BE2C (cell line): Measurements from ENCODE around the gene CEP83.
A peak's percentile ranks its signal among the peaks of the same experiment; 100 is the strongest.
"Not testable (repeated sequence)": the region's sequence is repeated elsewhere in the genome, so short reads cannot be mapped to it uniquely, and the experiment has no call there.

ENCODE experiments used
- DNase-seq: peaks from one replicate; pipeline ENCODE4 v3.0.0-alpha.2; 2020
- H3K27me3 ChIP-seq: fragments of 250-450 bp; sonication (Bioruptor Pico); 2 replicates; pipeline ENCODE4 v1.5.1; 2020; ENCODE audit warnings: mild to moderate bottlenecking
- H3K36me3 ChIP-seq: fragments of 250-450 bp; sonication (Bioruptor Pico); 2 replicates; pipeline ENCODE4 v1.5.1; 2020; ENCODE audit warnings: mild to moderate bottlenecking
- H3K4me1 ChIP-seq: fragments of 250-450 bp; sonication (Bioruptor Pico); 2 replicates; pipeline ENCODE4 v1.5.1; 2020
- H3K4me3 ChIP-seq: 2 replicates; pipeline ENCODE4 v1.5.1; 2011; ENCODE audit warnings: low read depth, low read length
- H3K9me3 ChIP-seq: fragments of 250-450 bp; sonication (Bioruptor Pico); 2 replicates; pipeline ENCODE4 v1.5.1; 2020
- TF ChIP-seq, protein P1 (sequence below): IDR thresholded peaks from 2 replicates; pipeline ENCODE4 v1.5.1; 2012; ENCODE audit warnings: mild to moderate bottlenecking, low read depth, low read length

The CEP83 gene

DNA sequence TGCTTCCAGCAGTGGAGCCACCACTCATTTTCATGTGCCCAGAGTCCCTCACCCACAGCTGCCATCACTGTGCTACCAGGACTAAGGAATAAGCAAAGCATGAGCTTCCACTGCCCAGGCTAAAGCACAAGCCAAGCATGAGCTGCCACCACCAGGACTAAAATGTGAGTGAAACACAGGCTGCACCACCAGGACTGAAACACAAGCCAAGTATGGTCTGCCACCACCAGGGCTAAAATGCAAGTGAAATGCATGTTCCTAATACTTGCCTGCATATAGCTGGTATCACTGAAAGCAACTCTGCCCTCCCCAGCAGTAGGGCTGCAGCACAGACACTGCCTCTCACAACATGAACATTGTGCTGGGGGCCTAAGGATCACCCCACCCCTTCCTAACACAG, 30.0 kb downstream of the CEP83 start:
- Histone ChIP-seq H3K4me1 (no peaks in the 10 kb centered on the region), H3K27me3 (no peaks in the 10 kb centered on the region), H3K36me3 (no peaks in the 10 kb centered on the region), H3K9me3 (no peaks in the 10 kb centered on the region), H3K4me3 (no peak overlapping the region)
- DNase-seq = no peak
- TF ChIP-seq, protein P1, sequence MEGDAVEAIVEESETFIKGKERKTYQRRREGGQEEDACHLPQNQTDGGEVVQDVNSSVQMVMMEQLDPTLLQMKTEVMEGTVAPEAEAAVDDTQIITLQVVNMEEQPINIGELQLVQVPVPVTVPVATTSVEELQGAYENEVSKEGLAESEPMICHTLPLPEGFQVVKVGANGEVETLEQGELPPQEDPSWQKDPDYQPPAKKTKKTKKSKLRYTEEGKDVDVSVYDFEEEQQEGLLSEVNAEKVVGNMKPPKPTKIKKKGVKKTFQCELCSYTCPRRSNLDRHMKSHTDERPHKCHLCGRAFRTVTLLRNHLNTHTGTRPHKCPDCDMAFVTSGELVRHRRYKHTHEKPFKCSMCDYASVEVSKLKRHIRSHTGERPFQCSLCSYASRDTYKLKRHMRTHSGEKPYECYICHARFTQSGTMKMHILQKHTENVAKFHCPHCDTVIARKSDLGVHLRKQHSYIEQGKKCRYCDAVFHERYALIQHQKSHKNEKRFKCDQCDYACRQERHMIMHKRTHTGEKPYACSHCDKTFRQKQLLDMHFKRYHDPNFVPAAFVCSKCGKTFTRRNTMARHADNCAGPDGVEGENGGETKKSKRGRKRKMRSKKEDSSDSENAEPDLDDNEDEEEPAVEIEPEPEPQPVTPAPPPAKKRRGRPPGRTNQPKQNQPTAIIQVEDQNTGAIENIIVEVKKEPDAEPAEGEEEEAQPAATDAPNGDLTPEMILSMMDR = no peak

DNA sequence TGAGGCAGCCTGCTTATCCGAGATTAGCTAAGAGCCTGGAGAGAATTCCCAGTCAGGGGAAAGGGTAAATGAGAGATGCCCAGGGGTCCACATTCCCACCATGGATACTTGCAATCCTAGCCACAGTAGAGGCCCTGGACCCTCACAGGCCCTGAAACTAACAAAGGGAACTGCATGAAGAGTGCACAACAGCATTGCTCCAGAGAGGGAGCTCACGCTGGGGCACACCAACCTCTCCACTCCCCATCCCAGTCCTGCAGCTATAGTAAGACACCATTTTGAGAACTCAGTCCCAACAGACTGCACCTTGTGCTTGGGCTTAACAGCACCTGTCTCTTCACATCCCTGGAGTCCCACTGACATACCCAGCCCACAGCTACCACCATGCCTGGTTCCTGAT, 30.5 kb downstream of the CEP83 start:
- DNase-seq = no peak

DNA sequence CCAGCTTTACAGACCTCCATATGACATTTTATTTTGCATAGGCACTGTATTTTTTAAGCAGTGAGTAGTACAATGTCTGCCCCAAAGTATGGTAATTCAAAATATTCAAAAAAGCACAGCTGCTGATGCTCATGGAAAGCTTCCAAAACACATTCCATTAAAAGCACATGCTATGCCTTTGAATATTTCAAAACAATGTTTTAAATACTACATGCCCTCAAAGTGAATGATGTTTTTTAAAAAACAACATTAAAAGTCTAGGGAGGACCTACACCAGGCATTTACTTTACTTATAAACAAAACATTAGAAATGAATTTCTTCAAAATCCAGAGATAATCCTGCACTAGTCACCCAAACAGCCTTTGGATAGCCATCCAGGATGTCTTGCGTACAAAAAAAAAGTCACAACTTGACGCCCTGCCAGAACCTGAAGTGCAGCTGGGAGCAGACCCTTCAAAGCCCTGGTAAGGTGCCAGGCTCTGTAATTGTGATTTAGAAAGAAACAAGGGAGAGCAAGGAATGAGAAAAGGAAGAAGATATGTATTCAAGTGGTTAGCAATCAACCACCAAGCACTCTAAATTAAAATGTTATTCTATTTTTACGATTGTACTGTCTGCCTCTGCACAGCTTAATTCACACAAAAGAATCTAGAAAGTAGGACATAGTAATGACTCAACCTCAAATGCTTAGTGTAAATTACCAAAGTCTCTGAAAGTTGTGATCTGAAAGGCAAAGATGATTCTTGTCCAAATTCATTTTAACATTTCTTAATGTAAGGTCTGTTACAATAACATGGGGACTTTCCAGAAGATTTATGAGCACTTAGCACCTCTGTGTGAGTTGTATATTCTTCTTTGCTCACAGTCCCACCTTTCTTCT, 31.9 kb downstream of the CEP83 start:
- Histone ChIP-seq H3K27me3 (no peaks in the 10 kb centered on the region), H3K4me3 (no peak overlapping the region), H3K36me3 (peaks cover 5% of the 10 kb centered on the region; the same call in 1 of the 2 replicates), H3K9me3 (no peaks in the 10 kb centered on the region; the same call in 1 of the 2 replicates), H3K4me1 (no peaks in the 10 kb centered on the region)
- DNase-seq = peak; percentile 15
- TF ChIP-seq, protein P1 = no peak

More for the DNA sequence above, 30.5 kb downstream of the CEP83 start:
- Histone ChIP-seq H3K4me3 (no peak overlapping the region), H3K9me3 (no peaks in the 10 kb centered on the region), H3K27me3 (no peaks in the 10 kb centered on the region), H3K4me1 (no peaks in the 10 kb centered on the region), H3K36me3 (no peaks in the 10 kb centered on the region)
- TF ChIP-seq, protein P1 = no peak

DNA sequence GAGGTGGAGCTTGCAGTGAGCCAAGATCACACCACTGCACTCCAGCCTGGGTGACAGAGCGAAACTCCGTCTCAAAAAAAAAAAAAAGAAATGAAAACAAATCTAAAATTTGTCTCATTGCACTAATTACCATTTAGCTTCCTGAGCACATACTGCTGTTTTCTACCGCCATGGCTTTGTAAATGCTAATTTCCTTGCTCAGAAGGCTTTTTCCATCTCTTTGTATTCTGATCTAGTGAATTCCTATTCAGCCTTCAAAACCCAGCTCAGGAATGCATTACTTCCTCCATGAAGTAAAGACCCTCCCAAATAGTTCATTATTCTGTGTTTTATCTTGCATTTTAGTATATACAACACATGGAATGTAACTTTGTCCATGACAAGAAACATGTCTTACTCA, 33.6 kb downstream of the CEP83 start:
- H3K9me3 ChIP-seq = no peaks in the 10 kb centered on the region; the same call in 1 of the 2 replicates
- no peaks in the 10 kb centered on the region for H3K4me1 ChIP-seq
- no peaks in the 10 kb centered on the region for H3K27me3 ChIP-seq
- H3K36me3 ChIP-seq = peaks cover 5% of the 10 kb centered on the region; the same call in 1 of the 2 replicates
- no peak for DNase-seq
- TF ChIP-seq, protein P1 = no peak
- H3K4me3 ChIP-seq = no peak overlapping the region

DNA sequence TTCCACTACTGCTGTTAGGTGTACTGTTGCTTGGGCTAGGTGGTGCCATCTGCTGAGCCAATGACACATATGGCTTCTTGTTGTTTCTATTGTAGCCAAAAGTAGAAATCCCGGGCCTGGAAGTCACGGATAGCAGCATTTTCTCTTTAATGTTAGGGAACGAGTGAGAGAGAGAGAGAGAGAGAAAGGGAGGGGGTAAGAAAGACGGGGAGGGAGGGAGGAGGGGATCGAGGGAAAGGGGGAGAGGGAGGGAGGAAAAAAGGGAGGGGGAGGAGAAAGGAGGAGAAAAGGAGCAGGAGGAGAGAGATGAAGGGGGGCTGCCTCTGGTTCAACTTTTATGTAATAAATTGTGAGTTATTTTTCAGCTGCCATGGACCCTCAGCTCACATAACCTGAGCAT, 34.8 kb downstream of the CEP83 start:
- not testable (repeated sequence) for H3K36me3 ChIP-seq, H3K27me3 ChIP-seq, H3K9me3 ChIP-seq, H3K4me1 ChIP-seq, DNase-seq
- H3K4me3 ChIP-seq = peak overlapping the region; percentile 37

DNA sequence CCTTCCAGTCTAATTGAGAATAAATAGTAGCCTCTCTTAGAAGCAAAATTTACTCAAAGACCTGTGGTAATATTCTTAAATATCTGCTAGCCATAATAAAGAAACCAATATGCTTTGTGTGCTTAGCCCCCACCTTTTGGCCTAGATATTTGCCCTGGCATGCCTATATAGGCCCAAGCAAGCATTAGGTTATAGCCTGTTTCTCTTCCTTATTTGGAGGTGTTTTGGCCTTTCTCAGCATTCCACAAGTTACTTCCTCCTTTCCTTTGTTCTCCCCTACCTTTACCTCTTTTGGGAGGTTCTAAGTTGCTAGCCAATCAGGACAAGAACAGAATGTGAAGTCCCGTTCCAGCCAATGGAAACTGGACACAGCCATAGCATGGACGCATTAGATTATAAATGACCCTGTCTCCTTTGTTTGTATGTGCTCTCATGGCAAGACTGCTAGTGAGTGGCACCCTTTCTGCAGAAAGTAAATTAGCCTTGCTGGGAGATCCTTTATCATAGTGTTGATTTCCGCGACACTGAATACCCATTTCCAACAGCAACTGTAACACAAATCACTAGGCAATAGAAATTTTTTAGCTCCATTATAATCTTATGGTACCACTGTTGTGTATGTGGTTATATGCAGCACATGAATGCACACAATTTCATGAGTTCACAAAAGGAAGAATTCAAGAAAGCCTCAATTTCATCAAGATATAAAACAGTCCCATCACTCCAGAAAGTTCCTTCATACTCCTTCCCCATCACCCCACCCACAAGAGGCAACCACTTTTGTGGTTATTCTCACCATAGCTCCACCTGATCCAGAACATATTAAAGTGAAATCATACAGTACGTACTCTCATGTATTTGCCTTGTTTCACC, 37.6 kb downstream of the CEP83 start:
- Histone ChIP-seq H3K4me3 (no peak overlapping the region), H3K27me3 (no peaks in the 10 kb centered on the region), H3K36me3 (peaks cover 5% of the 10 kb centered on the region; the same call in 1 of the 2 replicates), H3K9me3 (no peaks in the 10 kb centered on the region; the same call in 1 of the 2 replicates), H3K4me1 (no peaks in the 10 kb centered on the region)
- no peak for DNase-seq
- TF ChIP-seq, protein P1 = no peak
